GM12801 (cell line): ENCODE measurements around the gene LRRC2.

Experiments
- TF ChIP-seq, protein P1 (sequence below): IDR thresholded peaks from one replicate; pipeline ENCODE4 v1.5.1; 2011; ENCODE audit warnings: control low read depth; ENCODE audit not compliant: insufficient read length; ENCODE audit errors: extremely low read depth

Gene LRRC2

DNA sequence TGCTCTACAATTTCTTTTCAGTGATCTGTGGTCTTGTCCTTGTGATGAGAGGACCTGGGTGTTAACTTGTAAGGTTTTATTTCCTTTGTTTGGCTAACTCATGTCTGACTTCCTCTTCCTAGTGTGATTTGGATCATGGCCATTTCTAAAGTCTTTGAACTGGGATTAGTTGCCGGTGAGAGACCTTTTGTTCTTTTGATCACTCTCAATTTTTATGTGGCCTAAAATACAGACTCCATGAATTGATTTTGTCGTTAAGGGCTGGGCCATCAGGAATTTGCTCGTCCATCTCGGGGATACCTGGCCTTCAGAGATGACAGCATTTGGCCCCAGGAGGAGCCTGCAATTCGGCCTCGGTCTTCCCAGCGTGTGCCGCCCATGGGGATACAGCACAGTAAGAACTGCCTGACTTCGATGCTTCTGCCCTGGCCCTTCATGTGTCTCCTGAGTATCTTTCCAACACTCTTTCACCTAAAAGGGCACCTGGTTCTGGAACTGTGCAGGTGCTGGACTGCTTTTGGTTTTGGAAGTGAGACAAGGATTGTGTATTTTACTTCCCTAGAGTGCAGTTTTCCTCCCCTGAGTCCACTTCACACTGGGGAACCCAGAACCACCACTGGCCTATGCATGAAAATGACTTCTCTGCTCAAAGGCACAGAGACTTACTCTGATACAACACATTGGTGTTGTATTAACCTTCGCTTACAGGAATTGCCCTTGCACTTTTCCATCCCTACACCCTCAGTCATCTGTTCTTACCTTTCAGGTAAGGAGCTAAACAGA, 13.1 kb upstream of the LRRC2 start:
- TF ChIP-seq, protein P1, sequence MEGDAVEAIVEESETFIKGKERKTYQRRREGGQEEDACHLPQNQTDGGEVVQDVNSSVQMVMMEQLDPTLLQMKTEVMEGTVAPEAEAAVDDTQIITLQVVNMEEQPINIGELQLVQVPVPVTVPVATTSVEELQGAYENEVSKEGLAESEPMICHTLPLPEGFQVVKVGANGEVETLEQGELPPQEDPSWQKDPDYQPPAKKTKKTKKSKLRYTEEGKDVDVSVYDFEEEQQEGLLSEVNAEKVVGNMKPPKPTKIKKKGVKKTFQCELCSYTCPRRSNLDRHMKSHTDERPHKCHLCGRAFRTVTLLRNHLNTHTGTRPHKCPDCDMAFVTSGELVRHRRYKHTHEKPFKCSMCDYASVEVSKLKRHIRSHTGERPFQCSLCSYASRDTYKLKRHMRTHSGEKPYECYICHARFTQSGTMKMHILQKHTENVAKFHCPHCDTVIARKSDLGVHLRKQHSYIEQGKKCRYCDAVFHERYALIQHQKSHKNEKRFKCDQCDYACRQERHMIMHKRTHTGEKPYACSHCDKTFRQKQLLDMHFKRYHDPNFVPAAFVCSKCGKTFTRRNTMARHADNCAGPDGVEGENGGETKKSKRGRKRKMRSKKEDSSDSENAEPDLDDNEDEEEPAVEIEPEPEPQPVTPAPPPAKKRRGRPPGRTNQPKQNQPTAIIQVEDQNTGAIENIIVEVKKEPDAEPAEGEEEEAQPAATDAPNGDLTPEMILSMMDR, result no peak

DNA sequence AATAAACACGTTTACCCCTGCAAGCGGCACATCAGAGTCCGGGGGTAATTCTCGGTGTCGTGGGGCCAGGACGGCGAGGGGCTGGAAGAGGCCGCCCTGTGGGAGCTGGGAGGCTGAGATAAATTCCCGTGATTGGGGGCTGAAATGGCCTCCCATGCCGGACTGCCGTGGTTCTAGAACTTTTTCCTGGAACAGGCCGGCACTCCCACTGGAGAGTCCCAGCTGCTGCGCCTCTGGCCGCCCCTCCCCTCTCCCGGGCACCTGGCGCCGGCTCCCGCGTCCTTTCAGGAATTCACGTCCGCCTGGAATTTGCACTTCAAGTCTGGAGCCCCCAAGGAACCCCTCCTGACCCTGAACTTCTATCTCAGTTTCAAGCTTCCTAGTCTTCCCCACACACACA, 10.8 kb upstream of the LRRC2 start:
- TF ChIP-seq, protein P1, result no peak

DNA sequence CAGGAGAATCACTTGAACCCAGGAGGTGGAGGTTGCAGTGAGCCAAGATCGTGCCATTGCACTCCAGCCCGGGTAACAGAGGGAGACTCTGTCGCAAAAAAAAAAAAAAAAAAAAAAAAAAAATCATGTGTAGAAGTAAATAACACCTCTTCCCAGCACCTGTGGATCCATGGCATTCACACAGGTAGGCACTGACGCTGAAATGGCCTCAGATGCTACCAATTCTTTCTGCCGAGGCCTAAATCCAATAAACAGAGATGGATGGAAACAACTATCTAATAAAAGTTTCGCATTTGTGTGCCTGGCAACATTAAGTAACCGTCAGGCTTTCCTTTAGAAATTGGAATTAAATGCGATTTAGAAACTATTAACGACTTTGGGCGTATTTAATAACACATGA, 10.3 kb upstream of the LRRC2 start:
- TF ChIP-seq, protein P1, result no peak

DNA sequence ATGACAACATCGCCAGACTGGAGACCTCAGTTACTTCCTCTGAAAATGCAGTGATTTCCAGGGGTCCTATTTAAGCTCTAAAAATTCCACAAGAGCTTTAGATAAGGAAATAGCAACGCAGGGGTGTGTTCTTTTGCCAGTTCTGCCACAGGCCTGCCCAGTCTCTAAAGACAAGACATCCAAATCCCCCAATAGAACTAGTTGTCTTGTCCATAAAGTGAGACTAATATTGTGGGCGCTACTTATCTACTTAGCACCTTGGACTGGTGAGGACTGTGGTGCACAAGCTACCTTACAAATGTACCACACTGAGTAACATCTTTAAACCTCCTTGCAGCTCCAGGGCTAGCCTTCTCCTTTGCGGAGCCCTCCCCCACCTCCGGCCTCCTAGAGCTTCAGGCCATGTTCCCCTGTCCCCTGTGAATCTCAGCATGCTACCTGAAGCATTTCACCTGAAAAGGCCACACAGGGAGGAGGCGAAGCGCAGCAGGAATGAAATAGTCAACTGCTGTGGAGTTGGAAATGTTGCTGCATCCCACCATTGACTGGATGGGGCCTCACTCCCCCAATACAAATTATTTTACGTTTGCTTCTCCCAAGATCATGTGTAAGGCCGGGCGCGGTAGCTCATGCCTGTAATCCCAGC, 9.6 kb upstream of the LRRC2 start:
- TF ChIP-seq, protein P1, result no peak

- TF ChIP-seq, protein P1, result no peak
These were observed 8.9 kb upstream of the LRRC2 start for GRCh38 chr3:46574881-46575576.

- TF ChIP-seq, protein P1, result no peak
These were observed 8.1 kb upstream of the LRRC2 start for GRCh38 chr3:46574243-46574646.

DNA sequence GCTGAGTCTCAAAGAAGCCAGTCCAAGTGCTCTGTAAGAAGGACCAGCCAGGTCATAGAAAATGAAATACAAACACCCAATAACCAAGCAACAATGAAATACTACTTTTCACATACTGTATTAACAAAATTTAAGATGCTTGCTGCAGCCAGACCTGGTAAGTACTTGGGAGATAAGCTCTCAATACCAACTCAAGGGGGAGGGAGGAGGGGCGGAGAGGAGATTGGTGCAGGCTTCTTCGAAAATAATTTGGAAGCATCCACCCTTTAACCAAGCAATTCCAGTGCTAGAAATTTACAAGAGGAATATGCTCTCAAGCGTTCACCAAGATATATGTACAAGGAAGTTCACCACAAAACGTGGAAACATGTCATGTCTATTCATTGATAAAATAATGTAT, 7.6 kb upstream of the LRRC2 start:
- TF ChIP-seq, protein P1, result no peak
